Epithelial cell of esophagus (primary cell): Measurements from ENCODE around the gene NFKB1.
"Not testable (repeated sequence)": the region's sequence is repeated elsewhere in the genome, so short reads cannot be mapped to it uniquely, and the experiment has no call there.

Experiments
- DNase-seq: peaks from one replicate; pipeline ENCODE4 v3.0.0; 2010; ENCODE audit warnings: low read depth
- H3K4me3 ChIP-seq: 2 replicates; pipeline ENCODE4 v1.5.1; 2011; ENCODE audit warnings: mild to moderate bottlenecking, low read length, control low read depth
- CTCF ChIP-seq: IDR thresholded peaks from 2 replicates; pipeline ENCODE4 v1.5.1; 2011; ENCODE audit warnings: low read depth, mild to moderate bottlenecking, low read length, control low read depth, inconsistent platforms; ENCODE audit not compliant: insufficient read depth; ENCODE audit errors: missing control alignments

Gene NFKB1

GRCh38 chr4:102478186-102478585 is 23.0 kb upstream of the NFKB1 start:
- peak; percentile 39 for DNase-seq
- no peak overlapping the region for H3K4me3 ChIP-seq
- no peak for TF ChIP-seq CTCF

GRCh38 chr4:102479832-102480231 is 21.3 kb upstream of the NFKB1 start:
- H3K4me3 ChIP-seq, DNase-seq: not testable (repeated sequence)

GRCh38 chr4:102483120-102483519 is 18.0 kb upstream of the NFKB1 start:
- DNase-seq: no peak
- no peak for TF ChIP-seq CTCF
- no peak overlapping the region for H3K4me3 ChIP-seq

GRCh38 chr4:102483990-102484692 is 17.0 kb upstream of the NFKB1 start:
- DNase-seq: not testable (repeated sequence)

GRCh38 chr4:102492531-102493241 is 8.5 kb upstream of the NFKB1 start:
- H3K4me3 ChIP-seq: no peak overlapping the region
- DNase-seq: peak; percentile 32
- TF ChIP-seq CTCF: no peak

More at GRCh38 chr4:102483990-102484692, 17.0 kb upstream of the NFKB1 start:
- not testable (repeated sequence) for H3K4me3 ChIP-seq

- no peak for DNase-seq
- H3K4me3 ChIP-seq: no peak overlapping the region
- no peak for TF ChIP-seq CTCF
These were observed 7.9 kb upstream of the NFKB1 start for GRCh38 chr4:102493257-102493656.

- no peak for DNase-seq
These were observed 7.4 kb upstream of the NFKB1 start for GRCh38 chr4:102493794-102494193.

More at GRCh38 chr4:102493794-102494193, 7.4 kb upstream of the NFKB1 start:
- no peak overlapping the region for H3K4me3 ChIP-seq
- no peak for TF ChIP-seq CTCF
